HG02852 (cell line): ENCODE results near the gene PCDHGB3.
"Not testable (repeated sequence)": the region's sequence is repeated elsewhere in the genome, so short reads cannot be mapped to it uniquely, and the experiment has no call there.

Experiments
- ATAC-seq: cut with Tn5 transposase; IDR thresholded peaks from one replicate; pipeline ENCODE4 v1.9.1; 2021; ENCODE audit warnings: mild to moderate bottlenecking, moderate library complexity; ENCODE audit not compliant: unreplicated experiment

The PCDHGB3 gene

DNA sequence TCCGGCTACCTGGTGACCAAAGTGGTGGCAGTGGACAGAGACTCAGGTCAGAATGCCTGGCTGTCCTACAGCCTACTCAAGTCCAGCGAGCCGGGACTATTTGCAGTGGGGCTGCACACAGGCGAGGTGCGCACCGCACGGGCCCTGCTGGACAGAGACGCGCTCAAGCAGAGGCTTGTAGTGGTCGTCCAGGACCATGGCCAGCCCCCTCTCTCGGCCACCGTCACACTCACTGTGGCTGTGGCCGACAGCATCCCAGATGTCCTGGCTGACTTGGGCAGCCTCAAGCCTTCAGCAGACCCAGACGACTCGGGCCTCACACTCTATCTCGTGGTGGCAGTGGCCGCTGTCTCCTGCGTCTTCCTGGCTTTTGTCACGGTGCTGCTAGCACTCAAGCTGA is 13.1 kb upstream of the PCDHGB3 start:
- ATAC-seq: no peak

DNA sequence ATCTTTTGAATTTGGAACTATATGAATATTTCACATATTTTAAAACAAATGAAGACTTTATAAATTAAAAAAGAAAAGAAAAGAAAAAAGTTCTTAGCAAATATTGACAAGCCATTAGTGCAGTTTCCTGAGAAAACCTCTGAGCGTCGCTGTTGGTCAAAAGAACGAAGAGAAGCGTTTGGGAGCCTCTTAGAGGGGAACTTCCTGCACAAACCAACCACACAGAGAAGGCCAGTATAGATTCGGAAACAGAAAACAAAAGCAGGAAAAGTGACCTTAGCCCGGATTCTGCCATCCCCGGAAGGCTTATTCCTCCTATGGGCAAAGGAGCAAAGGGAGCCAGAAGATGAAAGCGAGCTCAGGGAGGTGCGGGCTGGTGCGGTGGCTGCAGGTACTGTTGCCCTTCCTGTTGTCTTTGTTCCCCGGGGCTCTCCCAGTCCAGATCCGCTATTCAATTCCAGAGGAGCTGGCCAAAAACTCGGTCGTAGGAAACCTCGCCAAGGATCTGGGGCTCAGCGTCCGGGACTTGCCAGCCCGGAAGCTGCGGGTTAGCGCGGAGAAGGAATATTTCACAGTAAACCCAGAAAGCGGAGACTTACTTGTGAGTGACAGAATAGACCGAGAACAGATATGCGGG is 10.1 kb upstream of the PCDHGB3 start, which contains the start of gene PCDHGB2:
PCDHGB2 (plus strand) TSS at position 205 of the 637 bp plus-strand sequence; CDS start at position 347, 142 bp downstream.
- no peak for ATAC-seq

DNA sequence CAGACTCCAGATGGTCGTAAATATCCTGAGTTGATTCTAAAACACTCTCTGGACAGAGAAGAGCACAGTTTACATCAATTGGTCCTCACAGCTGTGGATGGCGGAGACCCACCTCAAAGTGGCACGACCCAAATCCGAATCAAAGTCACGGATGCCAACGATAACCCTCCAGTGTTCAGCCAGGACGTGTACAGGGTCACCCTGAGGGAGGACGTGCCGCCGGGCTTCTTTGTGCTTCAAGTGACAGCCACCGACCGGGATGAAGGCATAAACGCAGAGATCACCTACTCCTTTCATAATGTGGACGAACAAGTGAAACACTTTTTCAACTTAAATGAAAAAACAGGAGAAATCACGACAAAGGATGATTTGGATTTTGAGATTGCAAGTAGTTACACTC is 9.4 kb upstream of the PCDHGB3 start:
- ATAC-seq: no peak

DNA sequence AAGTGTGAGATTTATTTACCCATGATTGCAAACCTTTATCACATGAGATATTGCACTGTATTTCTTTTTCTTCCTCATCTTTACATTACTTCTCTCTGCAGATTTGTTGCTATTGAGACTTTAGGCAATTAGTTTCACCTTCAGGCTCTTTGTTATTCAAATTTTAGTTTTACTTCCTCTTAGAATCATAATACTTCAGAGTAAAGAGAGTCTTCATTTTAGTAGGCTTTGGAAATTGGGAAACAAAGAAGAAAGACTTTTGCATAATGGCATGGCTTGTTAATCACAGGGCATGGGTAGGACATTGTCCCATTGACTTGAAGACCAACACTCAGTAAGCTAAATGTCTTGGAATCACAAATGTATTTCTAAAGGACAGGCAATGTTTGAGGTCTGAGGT is 7.3 kb upstream of the PCDHGB3 start:
- ATAC-seq: no peak

DNA sequence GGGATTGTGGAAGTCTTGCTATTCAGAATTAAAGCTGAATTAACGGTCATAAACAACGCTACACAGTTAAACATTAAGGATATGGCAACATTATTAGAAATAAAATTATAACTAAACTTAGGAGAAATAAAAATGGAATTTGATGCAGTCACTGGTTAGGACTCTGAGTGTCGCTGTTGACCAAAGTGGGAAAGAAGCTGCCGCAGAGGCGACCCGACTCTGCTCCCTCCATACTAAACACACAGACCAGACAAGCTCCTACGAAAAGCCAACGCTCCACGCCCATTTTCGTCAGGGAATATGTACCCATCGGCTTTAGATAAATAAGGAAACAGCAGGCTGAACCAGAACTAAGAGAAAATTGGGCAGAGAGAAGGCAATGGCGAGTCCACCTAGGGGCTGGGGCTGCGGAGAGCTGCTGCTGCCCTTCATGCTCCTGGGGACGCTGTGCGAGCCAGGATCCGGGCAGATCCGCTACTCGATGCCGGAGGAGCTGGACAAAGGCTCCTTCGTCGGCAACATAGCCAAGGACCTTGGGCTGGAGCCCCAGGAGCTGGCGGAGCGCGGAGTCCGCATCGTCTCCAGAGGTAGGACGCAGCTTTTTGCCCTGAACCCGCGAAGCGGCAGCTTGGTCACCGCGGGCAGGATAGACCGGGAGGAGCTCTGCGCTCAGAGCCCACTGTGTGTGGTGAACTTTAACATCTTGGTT is 5.9 kb upstream of the PCDHGB3 start, which contains the start of gene PCDHGA5:
PCDHGA5 (plus strand) TSS at position 211 of the 709 bp plus-strand sequence; CDS start at position 380, 169 bp downstream.
- ATAC-seq: no peak

DNA sequence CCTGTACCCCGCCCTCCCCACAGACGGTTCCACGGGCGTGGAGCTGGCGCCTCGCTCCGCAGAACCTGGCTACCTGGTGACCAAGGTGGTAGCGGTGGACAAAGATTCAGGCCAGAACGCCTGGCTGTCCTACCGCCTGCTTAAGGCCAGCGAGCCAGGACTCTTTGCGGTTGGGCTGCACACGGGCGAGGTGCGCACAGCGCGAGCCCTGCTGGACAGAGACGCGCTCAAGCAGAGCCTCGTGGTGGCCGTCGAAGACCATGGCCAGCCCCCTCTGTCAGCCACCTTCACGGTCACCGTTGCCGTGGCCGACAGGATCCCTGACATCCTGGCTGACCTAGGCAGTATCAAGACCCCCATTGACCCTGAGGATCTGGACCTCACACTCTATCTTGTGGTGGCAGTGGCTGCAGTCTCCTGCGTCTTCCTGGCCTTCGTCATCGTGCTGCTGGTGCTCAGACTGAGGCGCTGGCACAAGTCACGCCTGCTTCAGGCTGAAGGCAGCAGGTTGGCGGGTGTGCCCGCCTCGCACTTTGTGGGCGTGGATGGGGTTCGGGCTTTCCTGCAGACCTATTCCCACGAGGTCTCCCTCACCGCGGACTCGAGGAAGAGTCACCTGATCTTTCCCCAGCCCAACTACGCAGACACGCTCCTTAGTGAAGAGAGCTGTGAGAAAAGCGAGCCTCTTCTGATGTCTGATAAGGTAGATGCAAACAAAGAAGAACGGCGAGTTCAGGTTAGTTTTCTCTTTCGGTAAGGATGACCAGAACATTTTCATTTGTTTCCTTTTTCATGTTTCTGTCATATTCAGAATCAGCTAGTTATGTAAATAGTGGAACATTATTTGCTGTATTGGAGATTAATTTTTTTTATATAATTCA is 3.8 kb upstream of the PCDHGB3 start:
- no peak for ATAC-seq

DNA sequence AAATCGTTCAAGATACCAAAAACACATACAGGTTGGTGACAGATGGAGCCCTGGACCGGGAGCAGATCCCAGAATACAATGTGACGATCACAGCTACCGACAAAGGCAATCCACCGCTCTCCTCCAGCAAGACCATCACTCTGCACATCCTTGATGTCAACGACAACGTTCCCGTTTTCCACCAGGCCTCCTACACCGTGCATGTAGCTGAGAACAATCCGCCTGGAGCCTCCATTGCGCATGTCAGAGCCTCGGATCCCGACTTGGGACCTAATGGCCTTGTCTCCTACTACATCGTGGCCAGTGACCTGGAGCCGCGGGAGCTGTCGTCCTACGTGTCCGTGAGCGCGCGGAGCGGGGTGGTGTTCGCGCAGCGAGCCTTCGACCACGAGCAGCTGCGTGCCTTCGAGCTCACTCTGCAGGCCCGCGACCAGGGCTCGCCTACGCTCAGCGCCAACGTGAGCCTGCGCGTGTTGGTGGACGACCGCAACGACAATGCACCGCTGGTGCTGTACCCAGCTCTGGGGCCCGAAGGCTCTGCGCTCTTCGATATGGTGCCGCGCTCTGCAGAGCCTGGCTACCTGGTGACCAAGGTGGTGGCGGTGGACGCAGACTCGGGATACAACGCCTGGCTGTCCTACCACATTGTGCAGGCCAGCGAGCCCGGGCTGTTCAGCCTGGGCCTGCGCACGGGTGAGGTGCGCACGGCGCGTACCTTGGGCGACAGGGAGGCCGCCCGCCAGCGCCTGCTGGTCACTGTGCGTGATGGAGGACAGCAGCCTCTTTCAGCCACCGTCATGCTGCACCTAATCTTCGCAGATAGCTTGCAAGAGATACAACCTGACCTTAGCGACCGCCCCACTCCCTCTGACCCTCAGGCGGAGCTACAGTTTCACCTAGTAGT is 1.8 kb downstream of the PCDHGB3 start:
- no peak for ATAC-seq

DNA sequence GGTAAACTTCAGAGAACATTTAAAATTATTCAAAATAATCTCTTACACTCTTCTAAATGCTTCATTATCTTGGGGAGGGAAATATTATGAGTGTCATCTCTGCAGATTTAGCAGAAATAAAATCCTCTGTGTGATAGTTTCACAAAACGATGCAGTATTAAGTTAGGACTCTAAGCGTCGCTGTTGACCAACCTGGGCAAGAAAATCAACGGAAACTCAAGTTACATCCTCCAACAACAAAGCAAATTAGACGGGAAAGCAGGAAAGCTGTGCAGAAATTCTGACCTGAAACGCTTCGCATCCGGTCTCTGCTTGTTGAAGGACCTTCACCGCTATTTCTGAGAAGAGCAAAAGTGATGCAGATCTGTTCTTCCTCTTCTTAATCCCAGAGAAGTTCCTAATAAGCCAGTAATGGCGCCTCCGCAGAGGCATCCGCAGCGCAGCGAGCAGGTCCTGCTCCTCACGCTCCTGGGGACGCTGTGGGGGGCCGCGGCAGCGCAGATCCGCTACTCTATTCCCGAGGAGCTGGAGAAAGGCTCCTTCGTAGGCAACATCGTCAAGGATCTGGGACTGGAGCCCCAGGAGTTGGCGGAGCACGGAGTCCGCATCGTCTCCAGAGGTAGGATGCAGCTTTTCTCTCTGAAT is 3.8 kb downstream of the PCDHGB3 start, which contains the start of gene PCDHGA6:
PCDHGA6 (plus strand) TSS at position 219 of the 645 bp plus-strand sequence; CDS start at position 412, 193 bp downstream.
- no peak for ATAC-seq

DNA sequence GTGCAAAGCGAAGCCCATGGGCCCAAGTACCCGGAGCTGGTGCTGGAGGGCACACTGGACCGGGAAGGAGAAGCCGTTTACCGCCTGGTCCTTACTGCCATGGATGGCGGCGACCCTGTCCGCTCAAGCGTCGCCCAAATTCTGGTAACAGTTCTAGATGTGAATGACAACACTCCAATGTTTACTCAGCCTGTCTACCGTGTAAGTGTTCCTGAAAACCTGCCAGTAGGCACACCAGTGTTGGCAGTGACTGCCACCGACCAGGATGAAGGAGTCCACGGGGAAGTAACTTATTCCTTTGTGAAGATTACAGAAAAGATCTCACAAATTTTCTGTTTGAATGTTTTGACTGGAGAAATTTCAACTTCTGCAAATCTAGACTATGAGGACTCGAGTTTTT is 4.6 kb downstream of the PCDHGB3 start:
- no peak for ATAC-seq

DNA sequence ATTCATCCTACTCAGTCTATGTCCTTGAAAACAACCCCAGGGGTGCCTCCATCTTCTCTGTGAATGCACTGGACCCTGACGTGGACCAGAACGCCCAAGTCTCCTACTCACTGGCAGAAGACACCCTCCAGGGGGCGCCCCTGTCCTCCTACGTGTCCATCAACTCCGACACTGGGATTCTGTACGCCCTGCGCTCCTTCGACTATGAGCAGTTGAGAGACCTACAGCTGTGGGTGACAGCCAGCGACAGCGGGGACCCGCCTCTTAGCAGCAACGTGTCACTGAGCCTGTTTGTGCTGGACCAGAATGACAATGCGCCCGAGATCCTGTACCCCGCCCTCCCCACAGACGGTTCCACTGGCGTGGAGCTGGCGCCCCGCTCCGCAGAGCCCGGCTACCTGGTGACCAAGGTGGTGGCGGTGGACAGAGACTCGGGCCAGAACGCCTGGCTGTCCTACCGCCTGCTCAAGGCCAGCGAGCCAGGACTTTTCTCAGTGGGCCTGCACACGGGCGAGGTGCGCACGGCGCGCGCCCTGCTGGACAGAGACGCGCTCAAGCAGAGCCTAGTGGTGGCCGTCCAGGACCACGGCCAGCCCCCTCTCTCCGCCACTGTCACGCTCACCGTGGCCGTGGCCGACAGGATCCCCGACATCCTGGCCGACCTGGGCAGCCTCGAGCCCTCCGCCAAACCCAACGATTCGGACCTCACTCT is 5.6 kb downstream of the PCDHGB3 start:
- not testable (repeated sequence) for ATAC-seq

DNA sequence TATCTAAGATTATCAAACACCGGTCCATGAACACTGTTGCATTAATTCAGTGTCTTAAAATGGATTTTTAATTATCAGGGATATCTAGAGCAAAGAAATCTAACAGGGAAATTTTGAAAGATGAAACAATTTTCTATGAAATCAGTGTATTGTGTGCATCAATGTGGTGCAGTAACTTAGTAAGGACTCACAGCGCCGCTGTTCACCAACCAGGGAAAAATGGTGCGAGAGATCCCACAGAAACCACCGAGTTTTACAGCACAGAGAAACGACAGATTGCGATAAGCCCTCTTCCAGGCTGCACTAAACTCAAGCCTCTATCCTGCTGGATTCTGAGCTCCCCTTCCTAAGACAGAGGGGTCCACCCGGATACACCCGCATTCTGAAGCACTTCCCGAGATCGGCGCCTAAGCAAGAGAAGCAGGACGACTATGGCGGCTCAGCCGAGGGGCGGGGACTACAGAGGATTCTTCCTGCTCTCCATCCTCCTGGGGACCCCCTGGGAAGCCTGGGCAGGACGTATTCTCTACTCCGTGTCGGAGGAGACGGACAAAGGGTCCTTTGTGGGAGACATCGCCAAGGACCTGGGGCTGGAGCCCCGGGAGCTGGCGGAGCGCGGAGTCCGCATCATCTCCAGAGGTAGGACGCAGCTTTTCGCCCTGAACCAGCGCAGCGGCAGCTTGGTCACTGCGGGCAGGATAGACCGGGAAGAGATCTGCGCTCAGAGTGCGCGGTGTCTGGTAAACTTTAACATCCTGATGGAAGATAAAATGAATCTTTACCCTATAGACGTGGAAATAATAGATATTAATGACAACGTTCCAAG is 12.6 kb downstream of the PCDHGB3 start, which contains the start of gene PCDHGA7:
PCDHGA7 (plus strand) TSS at position 274 of the 826 bp plus-strand sequence; CDS start at position 432, 158 bp downstream.
- no peak for ATAC-seq

DNA sequence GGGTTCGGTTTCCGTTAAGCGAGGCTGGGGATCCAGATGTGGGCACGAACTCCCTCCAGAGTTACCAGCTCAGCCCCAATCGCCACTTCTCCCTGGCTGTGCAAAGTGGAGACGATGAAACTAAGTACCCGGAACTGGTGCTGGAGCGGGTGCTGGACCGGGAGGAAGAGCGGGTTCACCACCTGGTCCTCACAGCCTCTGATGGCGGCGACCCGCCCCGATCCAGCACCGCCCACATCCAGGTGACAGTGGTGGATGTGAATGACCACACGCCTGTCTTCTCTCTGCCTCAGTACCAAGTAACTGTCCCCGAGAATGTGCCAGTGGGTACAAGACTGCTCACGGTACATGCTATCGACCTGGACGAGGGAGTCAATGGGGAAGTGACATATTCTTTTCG is 13.3 kb downstream of the PCDHGB3 start:
- no peak for ATAC-seq

DNA sequence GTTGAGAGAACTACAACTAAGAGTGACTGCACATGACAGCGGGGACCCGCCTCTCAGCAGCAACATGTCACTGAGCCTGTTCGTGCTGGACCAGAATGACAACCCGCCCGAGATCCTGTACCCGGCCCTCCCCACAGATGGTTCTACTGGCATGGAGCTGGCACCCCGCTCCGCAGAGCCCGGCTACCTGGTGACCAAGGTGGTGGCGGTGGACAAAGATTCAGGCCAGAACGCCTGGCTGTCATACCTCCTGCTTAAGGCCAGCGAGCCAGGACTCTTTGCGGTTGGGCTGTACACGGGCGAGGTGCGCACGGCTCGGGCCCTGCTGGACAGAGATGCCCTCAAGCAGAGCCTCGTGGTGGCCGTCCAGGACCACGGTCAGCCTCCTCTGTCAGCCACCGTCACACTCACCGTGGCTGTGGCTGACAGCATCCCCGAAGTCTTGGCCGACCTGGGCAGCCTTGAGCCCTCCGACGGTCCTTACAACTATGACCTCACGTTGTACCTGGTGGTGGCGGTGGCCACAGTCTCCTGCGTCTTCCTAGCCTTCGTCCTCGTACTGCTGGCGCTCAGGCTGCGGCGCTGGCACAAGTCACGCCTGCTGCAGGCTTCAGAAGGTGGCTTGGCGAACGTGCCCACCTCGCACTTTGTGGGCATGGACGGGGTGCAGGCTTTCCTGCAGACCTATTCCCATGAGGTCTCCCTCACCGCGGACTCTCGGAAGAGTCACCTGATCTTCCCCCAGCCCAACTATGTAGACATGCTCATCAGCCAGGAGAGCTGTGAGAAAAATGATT is 14.6 kb downstream of the PCDHGB3 start:
- ATAC-seq: no peak

DNA sequence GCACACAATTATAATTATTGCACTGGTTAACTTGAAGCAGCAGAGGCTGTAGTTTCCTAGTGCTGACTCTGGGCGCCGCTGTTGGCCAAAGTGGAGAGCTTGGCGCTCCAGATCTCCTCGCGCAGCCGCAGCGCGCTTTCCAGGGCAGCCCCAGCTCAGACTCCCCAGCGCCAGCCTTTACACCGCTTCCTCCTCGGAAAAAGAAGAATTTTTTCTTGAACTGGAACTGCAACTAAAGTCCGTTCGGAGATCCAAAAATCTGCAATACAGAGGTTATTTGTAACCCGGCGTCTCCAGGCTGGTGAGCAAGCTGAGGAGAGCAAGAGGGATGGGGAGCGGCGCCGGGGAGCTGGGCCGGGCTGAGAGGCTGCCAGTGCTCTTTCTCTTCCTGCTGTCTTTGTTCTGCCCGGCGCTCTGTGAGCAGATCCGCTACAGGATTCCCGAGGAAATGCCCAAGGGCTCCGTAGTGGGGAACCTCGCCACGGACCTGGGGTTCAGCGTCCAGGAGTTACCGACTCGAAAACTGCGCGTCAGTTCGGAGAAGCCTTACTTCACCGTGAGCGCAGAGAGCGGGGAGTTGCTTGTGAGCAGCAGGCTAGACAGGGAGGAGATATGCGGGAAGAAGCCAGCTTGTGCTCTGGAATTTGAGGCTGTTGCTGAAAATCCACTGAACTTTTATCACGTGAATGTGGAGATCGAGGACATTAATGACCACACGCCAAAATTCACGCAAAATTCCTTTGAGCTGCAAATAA is 17.7 kb downstream of the PCDHGB3 start, which contains the start of gene PCDHGB4:
PCDHGB4 (plus strand) TSS at position 142 of the 755 bp plus-strand sequence; CDS start at position 329, 187 bp downstream.
- peak; percentile 87 for ATAC-seq

DNA sequence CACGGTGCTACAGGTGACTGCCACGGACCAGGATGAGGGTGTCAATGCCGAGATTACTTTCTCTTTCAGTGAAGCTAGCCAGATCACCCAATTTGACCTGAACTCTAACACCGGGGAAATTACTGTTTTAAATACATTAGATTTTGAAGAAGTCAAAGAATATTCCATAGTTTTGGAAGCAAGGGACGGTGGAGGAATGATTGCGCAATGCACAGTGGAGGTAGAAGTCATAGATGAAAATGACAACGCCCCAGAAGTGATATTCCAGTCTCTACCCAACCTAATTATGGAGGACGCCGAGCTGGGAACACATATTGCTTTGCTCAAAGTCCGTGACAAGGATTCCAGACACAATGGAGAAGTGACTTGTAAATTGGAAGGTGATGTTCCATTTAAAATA is 18.6 kb downstream of the PCDHGB3 start:
- no peak for ATAC-seq
